Uterus (tissue), 2 donors: ENCODE results near the gene TAS2R38.

Source experiments
- CTCF ChIP-seq, 4 experiments: fragments of 200-600 bp in 2 of 4; fragments of 450-650 bp in 2 of 4; sonication (generic) in 2 of 4; IDR thresholded peaks; one replicate each; pipeline ENCODE4 v1.5.1; 2016 to 2019; ENCODE audit warnings: antibody characterized with exemption in 4 of 4, mild to moderate bottlenecking in 2 of 4, moderate library complexity in 1 of 4
- POLR2A ChIP-seq, 2 donors: fragments of 450-650 bp; IDR thresholded peaks; one replicate each; pipeline ENCODE4 v1.6.1; 2016; ENCODE audit warnings: antibody characterized with exemption in 2 of 2, mild to moderate bottlenecking in 1 of 2, moderate library complexity in 1 of 2

- TF ChIP-seq POLR2A (IDR thresholded peaks at IDR 0.05) (no peak), CTCF (IDR thresholded peaks at IDR 0.05) (no peak)
These were observed 1.3 kb upstream of the TAS2R38 start for GRCh38 chr7:141974831-141975230.
